Cardiac septum (tissue), 1 donor: ENCODE measurements around the gene RHD. TPM values are rescaled to one million over a fixed set of nuclear protein-coding genes. Genes with fewer than 3 reads are reported as not detected.
"Not testable (repeated sequence)": the region's sequence is repeated elsewhere in the genome, so short reads cannot be mapped to it uniquely, and the experiment has no call there.

Experiments
- DNase-seq: peaks from one replicate; pipeline ENCODE4 v3.0.0-alpha.2; 2020; ENCODE audit warnings: low spot score
- intact Hi-C: fragments of 100-400 bp; cut with DNase I; formaldehyde crosslinking; loops from one replicate; pipeline ENCODE4 v1.14.0; 2022
- long read RNA-seq: library from polyadenylated mRNA; unstranded; transcript quantifications from one replicate; pipeline ENCODE4 v2.0.0, GENCODE V29; 2021
- total RNA-seq: library from RNA; stranded (reverse); fragmentation: NEBNext Ultra II Directional; extraction: Animal tissue kit (Norgen Biotek cat#: 25700); gene quantifications from one replicate; pipeline ENCODE4 v1.2.1, GENCODE V29; 2021
- donor health status: DM: no; HTN: no; CAD: no.

Gene RHD
- total RNA-seq = not detected
- long read RNA-seq, partial matches to known transcripts = 0 of 2 reads
- long read RNA-seq, other reads (novel, unspliced or antisense) = 2 of 2 reads

DNA sequence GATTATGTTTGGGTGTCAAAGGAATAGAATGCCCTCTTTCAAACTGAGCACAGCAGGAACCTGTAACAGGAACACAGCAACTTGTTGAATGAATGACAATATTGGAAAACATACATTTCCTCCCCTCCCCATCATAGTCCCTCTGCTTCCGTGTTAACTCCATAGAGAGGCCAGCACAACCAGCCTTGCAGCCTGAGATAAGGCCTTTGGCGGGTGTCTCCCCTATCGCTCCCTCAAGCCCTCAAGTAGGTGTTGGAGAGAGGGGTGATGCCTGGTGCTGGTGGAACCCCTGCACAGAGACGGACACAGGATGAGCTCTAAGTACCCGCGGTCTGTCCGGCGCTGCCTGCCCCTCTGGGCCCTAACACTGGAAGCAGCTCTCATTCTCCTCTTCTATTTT lies at the start of gene RHD:
Gene RHD, plus strand, starts transcription at position 272 of the 400 bp plus-strand sequence. Its CDS starts 39 bp downstream, at position 311.
- intact Hi-C loops, DNase-seq: not testable (repeated sequence)

DNA sequence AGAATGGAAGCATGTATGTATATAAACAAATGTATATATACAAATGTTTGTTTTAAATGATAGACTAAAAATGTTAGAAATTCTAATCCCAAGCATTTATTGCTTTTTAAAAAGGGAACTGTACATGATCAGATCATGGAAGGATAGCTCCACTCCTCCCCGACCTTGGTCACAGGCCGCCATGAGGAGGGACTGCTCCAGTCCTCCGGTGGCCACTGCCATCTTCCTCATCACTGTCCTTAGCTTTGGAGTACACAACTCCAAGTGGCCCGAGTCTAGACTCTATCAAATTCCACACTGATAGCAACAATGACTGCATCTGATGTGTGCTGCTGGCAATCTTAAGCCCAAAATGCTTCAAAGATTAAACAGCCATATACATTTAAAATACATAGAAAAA lies 49.7 kb upstream of the RHD start:
- no peak for DNase-seq
- intact Hi-C loops = no loop called here

DNA sequence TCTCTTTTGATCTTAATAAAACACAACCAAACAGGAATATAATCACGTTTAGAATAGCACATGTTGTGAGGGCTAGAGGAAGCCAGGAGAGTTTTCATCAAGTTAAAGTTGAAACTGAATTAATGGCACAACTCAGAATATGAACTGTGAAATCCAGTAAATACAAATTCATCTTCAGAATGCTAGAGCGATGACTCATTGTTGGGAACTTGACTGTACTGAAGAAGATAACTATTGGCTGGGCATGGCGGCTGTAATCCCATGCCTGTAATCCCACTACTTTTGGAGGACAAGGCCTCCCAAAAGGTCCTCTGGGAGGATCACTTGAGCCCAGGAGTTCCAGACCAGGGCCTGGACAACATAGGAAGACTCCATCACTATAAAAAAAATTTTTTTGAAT lies 48.8 kb upstream of the RHD start:
- intact Hi-C loops = no loop called here
- no peak for DNase-seq

DNA sequence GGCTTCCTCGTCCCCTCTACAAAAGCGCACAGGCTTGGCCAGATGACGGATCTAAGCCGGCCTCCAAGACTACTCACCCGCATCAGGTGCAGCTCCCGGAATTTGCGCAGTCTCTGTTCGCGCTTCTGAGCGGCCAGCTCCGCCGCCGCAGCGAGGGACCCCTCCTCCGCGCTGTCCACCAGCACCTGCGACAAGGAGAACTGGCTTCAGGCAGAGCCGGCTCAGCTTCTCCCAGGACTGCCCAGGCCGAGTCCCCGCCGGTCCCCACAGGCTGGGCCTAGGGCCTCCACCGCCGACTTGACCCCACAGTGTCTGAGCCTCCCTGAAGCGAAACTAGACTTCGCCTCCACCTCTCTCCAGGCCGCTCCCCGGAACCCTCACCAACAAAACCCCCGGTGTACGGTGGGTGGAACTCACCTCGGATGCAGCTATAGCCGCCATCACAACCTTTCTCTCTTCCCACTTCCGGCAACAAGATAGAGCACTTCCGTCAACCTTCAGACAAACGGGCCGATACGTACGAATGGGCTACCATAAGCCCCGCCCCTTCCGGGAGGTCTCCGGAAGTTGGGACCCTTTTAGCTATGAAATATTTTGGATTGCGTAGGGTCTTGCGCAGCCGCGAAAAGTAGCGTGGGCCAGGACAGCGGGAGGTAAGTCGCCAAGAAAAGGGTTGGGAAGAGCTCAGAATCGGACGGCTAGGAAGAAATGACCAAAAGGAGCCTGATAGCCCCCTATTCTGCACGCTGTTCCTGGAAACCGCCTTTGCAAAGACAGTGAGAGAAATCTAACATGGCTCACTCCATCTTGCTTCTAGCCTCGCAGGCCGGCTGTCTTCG lies 40.1 kb upstream of the RHD start, which contains the start of gene SYF2:
Gene SYF2, minus strand, starts transcription at position 476 of the 839 bp plus-strand sequence. Its CDS starts 35 bp downstream, at position 441.
- intact Hi-C loops = loop anchor here (2.0 kb wide), 1 partner anchor 15 kb away; the partner anchor contains the start of gene RSRP1

DNA sequence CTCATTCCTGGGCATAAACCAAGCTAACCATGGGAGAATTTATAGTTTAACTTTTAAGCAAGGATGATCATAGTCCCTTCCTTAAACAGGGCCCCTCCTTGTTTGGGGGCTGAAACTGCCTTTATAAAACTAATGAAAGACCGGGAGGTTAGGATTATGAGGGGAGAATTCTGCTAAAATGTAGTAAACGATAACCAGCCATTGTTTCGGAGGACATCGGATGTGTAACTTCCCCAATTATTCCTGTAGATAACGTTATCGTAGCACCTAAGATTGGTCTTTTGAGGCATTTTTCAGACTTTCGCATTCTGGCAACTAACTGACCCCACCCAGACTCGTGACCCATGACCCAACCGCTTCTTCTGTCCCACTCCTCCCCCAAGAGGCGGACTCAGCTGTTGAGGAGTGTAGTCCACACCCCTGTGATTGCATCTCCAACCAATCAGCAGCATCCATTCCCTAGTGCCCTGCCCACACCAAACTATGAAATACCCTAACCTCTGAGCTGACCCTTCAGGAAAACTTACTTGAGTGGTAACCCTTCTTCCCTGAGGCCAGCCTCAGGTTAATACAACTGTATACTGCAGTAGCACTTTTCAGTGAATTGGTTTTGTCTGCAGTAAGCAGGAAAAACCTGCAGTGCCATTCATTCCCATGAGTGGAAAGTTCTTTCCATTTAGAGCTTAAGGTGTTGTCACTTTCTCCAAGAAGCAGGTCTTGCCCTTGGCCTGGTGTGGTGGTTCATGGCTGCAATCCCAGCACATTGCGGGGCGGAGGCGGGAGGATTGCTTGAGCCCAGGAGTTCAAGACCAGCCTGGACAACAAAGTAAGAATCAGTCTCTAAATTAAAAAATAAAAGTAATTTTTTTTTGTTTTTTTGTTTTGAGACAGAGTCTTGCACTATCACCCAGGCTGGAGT lies 39.2 kb upstream of the RHD start:
- DNase-seq = peak; percentile 88
- intact Hi-C loops = loop anchor here (2.0 kb wide), 1 partner anchor 14 kb away; the partner anchor contains the start of gene RSRP1

More for the DNA sequence above, 40.1 kb upstream of the RHD start, which contains the start of gene SYF2:
- peak; percentile 91 for DNase-seq

DNA sequence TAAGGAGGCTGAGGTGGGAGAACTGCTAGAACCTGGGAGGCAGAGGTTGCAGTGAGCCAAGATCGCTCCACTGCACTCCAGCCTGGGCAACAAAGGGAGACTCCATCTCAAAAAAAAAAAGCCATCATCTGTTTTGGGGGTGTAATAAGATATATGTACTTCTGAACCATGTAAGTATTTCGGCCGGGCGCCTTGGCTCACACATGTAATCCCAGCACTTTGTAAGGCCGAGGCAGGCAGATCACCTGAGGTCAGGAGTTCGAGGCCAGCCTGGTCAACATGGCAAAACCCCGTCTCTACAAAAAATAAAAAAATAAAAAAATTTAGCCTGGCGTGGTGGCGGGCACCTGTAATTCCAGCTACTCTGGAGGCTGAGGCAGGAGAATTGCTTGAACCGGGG lies 36.9 kb upstream of the RHD start:
- DNase-seq, intact Hi-C loops: not testable (repeated sequence)

DNA sequence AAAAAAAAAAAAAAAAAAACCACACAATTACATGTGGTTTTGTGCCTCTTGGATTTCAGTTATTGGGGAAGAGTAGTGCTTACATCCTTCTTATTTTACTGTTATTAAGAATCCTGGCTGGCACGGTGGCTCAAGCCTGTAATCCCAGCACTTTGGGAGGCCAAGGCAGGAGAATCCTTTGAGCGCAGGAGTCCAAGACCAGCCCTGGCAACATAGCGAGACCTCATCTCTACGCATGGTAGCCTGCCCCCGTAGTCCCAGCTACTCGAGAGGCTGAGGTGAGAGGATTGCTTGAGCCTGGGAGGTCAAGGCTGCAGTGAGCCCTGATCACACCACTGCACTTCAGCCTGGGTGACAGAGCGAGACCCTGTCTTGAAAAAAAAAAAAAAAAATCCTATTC lies 36.0 kb upstream of the RHD start:
- intact Hi-C loops, DNase-seq: not testable (repeated sequence)

DNA sequence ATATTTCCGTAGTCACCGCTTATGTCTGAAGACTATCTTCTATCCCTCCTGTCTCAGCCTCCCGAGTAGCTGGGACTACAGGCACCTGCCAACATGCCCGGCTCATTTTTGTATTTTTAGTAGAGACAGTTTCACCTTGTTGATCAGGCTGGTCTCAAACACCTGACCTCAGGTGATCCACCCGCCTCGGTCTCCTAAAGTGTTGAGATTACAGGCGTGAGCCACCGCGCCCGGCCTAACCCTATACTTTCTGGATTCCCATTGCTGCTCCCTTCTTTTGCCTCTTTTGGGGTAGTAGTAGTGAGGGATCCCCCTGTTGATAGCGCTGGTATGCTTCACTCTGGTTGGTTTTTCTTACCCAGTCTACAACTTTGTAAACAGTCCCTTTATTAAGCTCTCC lies 34.3 kb upstream of the RHD start:
- intact Hi-C loops = no loop called here
- DNase-seq = no peak

DNA sequence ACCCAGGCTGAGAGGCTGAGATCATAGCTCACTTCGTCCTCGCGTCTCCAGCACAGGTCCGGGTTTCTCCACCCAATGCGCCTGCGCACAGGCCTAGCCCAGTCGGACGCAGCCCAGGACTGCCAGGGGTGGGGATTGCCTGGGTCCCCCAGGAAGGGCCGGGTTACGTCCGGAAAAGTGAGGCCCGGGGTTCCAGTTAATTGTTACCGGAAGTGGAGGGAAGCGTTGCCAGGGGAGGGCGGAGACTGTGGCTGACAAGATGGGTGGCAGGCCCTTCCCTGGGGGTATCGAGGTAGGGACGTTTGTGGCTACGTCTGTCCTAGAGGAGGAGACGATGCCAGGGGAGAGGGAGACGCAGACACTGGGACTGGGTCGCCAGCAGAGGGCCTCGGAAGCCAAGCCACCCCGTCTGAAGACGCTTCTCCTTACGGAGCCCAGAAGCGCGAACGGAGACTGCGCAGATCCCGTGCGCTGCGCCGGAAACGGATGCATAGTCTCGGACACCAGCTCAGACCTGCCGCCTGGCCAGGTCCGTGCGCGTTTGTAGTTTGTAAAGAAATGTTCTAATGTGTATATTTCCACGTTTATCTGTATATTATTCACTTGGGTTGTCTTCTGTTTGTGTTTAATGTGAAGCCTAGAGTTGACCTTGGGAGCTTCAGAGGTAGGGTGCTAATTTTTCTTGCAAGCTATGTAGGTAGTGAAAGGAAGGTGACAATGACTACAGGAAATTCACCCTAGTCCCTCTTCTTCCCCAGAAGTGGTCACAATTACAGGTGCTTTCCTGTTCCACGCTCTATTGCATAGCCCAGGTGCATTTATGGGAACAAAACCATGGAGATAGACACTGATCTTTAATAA lies 32.4 kb upstream of the RHD start:
- intact Hi-C loops = no loop called here
- DNase-seq = peak; percentile 95

DNA sequence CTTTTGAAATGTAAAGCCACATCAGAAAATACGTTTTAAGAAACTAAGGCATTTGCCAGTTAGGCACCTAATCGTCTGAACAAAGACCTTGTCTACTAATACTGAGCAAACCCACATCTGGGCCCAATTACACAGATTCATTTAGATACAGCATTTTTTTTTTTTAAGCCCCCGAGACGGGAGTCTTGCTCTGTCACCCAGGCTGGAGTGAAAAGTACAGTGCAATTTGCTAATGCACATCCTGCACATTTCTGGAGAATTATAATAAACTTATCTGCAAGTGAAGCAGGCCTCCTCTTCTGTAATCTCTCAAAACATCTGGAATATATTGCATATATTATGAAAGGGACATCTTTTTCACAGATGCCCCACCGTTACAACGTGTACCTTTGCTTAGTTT lies 28.4 kb upstream of the RHD start:
- intact Hi-C loops = no loop called here
- no peak for DNase-seq

DNA sequence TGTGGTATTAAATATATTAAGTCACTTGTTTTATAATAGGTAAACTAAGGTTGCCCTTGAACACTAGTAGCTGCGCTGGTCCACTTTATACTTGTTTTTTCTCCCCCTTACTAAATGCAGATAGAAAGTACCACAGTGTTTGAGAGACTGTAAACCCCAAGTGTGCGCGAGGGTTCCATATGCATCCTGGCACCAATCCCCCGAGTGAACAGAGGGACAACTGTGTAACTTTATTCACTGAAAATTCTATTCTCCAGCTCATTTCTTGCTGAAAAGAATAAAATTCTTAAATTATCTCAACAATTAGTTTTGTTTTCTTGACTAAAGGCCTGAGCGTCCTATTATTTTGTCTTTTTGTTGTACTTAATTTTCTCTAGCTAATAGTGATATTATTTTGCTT lies 26.9 kb upstream of the RHD start:
- DNase-seq = no peak
- intact Hi-C loops = loop anchor here (5.0 kb wide), 3 partner anchors 92 to 572 kb away; partner anchors contain the start of genes MTFR1L and TMEM50A

DNA sequence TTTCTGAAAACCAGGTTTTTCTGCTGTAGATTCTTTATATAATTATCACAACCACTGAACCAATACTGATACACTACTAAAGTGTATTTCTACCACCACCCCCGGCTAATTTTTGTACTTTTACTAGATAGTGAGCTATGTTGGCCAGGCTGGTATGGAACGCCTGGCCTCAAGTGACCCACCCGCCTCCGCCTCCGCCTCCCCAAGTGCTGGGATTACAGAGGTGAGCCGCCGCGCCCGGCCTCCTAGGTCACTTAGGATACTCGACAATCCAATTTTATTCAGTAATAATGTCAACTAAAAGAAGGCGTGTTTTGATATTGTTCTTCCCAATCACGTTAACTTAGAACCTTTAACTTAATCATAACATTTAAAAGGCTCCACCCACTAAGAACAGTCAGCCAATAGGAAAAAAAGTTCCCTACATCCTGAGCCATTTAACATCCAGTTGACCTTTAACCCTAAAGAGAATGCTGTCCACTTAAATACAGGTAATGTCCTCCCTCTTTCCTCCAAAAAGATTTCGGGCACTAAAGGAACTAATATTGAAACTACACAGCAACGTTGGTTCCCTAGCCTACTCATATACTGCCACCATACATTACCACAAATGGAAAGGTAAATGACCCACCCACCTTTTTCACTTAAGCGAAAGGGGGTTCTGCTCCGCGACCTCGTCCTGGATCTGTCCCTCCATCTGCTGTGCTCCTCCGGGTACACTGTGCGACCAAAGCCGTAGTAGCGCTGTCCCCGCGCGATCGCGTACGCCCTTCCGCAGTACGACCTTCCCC lies 26.3 kb upstream of the RHD start:
- intact Hi-C loops = loop anchor here (2.0 to 5.0 kb wide), 4 partner anchors 13 to 571 kb away; partner anchors contain the start of genes MTFR1L, SYF2 and TMEM50A
- no peak for DNase-seq

DNA sequence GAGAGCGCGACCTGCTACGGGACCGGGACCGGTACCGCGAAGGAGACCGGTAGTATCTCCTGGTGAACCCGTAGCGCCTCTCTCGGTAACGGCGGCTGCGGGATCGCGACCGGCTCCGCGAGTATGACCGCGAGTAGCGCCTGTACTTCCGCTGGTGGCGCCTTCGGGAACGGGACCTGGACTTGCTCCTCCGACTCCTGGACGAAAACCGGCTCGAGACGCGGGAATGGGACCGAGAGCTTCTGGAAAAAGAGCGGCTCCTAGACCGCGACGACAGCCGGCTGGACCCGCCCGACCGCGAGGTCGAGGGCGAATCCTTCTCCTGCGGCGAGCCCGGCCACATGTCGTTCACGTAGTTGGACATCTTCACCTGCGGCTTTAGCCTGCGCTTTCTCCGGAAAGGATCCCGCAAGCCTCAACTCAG lies 25.7 kb upstream of the RHD start:
- DNase-seq = no peak
- intact Hi-C loops = loop anchor here (2.0 to 5.0 kb wide), 4 partner anchors 14 to 571 kb away; partner anchors contain the start of genes MTFR1L, SYF2 and TMEM50A

DNA sequence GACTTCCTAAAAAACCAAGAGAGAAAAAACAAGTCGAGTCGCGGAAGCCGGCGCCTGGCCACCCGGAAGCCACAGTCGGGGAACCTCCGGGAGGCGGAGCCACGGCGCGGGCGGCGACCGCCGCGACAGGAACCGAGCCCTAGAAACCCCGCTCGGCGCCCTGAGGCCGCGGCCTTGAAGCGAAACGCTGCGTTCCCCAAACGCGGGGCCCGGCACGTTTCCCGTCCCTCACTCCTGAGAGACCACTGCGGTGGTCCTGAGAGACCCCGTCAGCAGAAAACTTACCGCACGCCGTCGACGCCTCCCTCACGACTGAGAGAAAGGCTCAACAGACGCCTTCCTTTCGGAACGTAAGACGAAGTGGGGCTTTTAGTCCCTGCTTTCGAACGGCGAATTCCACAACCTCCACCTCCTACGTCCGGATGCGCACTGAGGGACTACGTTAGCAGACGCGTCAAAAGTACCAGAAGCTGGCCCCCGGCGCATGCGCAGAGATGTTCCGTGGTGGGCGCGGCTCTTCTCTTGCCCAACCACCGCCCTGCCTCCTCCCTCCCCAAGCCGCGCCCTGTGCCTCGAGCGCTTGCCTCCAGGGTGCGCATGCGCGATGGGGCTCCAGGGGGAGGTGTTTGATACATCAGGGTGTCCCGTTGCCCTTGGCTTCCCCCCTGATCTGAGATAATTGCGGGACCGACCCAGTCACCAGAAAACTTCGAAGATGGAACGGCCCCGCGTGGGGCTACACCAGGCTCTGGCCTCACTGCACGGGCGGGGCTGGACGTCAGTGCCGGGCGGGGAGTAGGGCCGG lies 25.1 kb upstream of the RHD start, which contains the start of gene RSRP1:
Gene RSRP1, minus strand, starts transcription at position 431 of the 805 bp plus-strand sequence. CDS start 491 bp downstream, outside the sequence.
- intact Hi-C loops = loop anchor here (2.0 to 5.0 kb wide), 4 partner anchors 14 to 570 kb away; partner anchors contain the start of genes MTFR1L, SYF2 and TMEM50A

DNA sequence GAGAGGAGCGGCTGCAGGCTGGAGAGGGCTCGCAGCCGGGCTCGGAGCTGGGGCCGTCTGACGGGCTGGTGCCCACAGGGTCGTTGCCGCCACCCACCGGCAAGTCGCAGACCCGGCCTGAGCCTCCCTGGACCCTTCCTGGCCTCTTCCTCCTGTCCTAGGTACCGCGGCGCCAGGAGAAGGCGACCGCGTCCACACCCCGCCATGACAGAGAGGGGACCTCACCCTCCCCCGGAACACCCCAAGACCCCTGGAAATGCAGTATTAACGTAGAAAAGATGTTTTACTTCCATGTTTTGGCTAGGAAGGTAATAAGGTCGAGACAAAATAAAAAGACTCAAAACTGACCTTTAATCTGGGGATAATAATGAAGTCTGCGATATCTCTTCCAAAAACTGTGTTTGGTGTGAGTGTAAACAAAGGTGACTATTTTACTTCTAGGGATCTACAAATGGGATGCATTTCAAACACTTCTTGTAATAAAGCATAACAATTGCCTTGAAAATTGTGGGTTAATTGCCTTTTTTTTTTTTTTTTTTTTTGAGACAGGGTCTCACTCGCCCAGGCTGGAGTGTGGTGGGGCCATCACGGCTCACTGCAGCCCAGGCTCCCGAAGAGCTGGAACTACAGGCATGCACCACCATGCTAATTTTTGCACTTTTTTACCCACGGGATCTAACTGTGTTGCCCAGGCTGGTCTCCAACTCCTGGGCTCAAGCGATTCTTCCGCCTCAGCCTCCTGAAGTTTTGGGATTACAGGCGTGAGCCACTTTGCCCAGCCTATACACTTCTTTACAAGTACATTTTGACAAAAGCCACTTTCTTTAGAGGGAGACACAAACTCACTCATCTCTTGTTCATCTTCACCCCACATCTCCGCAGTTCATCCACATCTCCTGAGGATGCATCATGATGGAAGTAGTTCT lies 24.2 kb upstream of the RHD start:
- no peak for DNase-seq
- intact Hi-C loops = loop anchor here (2.0 to 5.0 kb wide), 4 partner anchors 15 to 569 kb away; partner anchors contain the start of genes MTFR1L, SYF2 and TMEM50A

More for the DNA sequence above, 25.1 kb upstream of the RHD start, which contains the start of gene RSRP1:
- peak; percentile 100 for DNase-seq

DNA sequence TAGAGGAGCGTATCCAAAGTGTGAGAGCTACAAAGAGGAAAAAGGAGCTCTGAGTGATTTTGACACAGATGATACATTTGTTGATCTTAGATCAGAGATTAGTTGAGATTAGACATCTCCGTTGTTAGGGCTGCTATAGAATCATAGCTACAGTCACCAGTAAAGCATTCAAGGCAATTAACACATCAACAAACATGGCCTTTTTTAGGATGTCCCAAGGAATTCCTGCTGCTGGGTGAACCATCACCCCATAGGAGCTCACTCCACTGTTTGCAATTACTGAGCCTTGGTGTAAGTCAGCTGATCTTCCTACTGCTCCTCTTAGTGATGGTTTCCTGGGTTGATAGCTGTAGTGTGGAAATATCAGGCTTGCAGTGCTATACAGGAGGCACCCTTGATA lies 18.4 kb upstream of the RHD start:
- intact Hi-C loops = no loop called here
- no peak for DNase-seq
